Tibial nerve (tissue), 4 donors: ENCODE measurements around the gene RPTOR.

Experiments
- CTCF ChIP-seq, 5 experiments: fragments of 200-600 bp in 3 of 5; fragments of 450-650 bp in 2 of 5; sonication (generic) in 3 of 5; IDR thresholded peaks; one replicate each; pipeline ENCODE4 v1.5.1; 2016 to 2019; ENCODE audit warnings: antibody characterized with exemption in 5 of 5, mild to moderate bottlenecking in 3 of 5, moderate library complexity in 2 of 5
- EP300 ChIP-seq, 2 donors: sonication (generic); formaldehyde crosslinking; IDR thresholded peaks; one replicate each; pipeline ENCODE4 v1.6.1; 2017; ENCODE audit warnings: antibody characterized with exemption in 2 of 2, mild to moderate bottlenecking in 1 of 2
- POLR2A ChIP-seq, 2 donors: fragments of 450-650 bp; IDR thresholded peaks; one replicate each; pipeline ENCODE4 v1.6.1; 2017; ENCODE audit warnings: antibody characterized with exemption in 2 of 2, mild to moderate bottlenecking in 2 of 2, moderate library complexity in 2 of 2

- TF ChIP-seq CTCF (IDR thresholded peaks at IDR 0.05) (no peak), POLR2A (IDR thresholded peaks at IDR 0.05) (no peak), EP300 (IDR thresholded peaks at IDR 0.05) (no peak)
Measured at GRCh38 chr17:80593181-80593580, 48.5 kb downstream of the RPTOR start.
